Glutamatergic neuron (in vitro differentiated cells): ENCODE data around the gene ASB10. TPM values are rescaled to one million over a fixed set of nuclear protein-coding genes. Genes with fewer than 3 reads are reported as not detected.

Source experiments
- DNase-seq: peaks from one replicate; pipeline ENCODE4 v3.0.0; 2022
- H3K27ac Mint-ChIP-seq: one replicate; pipeline ENCODE4 v1.8.0; 2020; ENCODE audit warnings: mild to moderate bottlenecking, mixed read lengths, inconsistent platforms; ENCODE audit not compliant: unreplicated experiment
- H3K27me3 Mint-ChIP-seq: one replicate; pipeline ENCODE4 v1.8.0; 2020; ENCODE audit warnings: mild to moderate bottlenecking, moderate library complexity, mixed read lengths, inconsistent platforms; ENCODE audit not compliant: unreplicated experiment
- H3K36me3 Mint-ChIP-seq: one replicate; pipeline ENCODE4 v1.8.0; 2020; ENCODE audit warnings: mild to moderate bottlenecking, mixed read lengths, inconsistent platforms; ENCODE audit not compliant: unreplicated experiment
- H3K4me1 Mint-ChIP-seq: one replicate; pipeline ENCODE4 v1.8.0; 2020; ENCODE audit warnings: mild to moderate bottlenecking, low read depth, mixed read lengths, inconsistent platforms; ENCODE audit not compliant: unreplicated experiment
- H3K4me3 Mint-ChIP-seq: one replicate; pipeline ENCODE4 v1.8.0; 2020; ENCODE audit warnings: mild to moderate bottlenecking, mixed read lengths, inconsistent platforms; ENCODE audit not compliant: unreplicated experiment
- H3K9me3 Mint-ChIP-seq: one replicate; pipeline ENCODE4 v1.8.0; 2020; ENCODE audit warnings: mild to moderate bottlenecking, moderate library complexity, mixed read lengths, inconsistent platforms; ENCODE audit not compliant: unreplicated experiment
- CTCF ChIP-seq: fragments of 200-600 bp; sonication (generic); IDR thresholded peaks from one replicate; pipeline ENCODE4 v1.5.0; 2021; ENCODE audit not compliant: partially characterized antibody, unreplicated experiment
- total RNA-seq: library from RNA; stranded (reverse); fragmentation: NEBNext Ultra II Directional; extraction: Animal tissue kit (Norgen Biotek cat#: 25700); gene quantifications from one replicate; pipeline ENCODE4 v1.2.1, GENCODE V29; 2021; ENCODE audit not compliant: unreplicated experiment

ASB10 gene
- total RNA-seq, 1 donor from 2014 or later = not detected

- Mint-ChIP-seq H3K36me3 (no peaks in the 10 kb centered on the region), H3K4me1 (peaks cover 14% of the 10 kb centered on the region), H3K4me3 (peak overlapping the region; percentile 61), H3K27me3 (peaks cover 10% of the 10 kb centered on the region), H3K27ac (peak overlapping the region; percentile 64), H3K9me3 (peaks cover 7% of the 10 kb centered on the region)
- no peak for DNase-seq
- TF ChIP-seq CTCF = no peak
These were observed 7.7 kb downstream of the ASB10 start for GRCh38 chr7:151179287-151179860.

DNA sequence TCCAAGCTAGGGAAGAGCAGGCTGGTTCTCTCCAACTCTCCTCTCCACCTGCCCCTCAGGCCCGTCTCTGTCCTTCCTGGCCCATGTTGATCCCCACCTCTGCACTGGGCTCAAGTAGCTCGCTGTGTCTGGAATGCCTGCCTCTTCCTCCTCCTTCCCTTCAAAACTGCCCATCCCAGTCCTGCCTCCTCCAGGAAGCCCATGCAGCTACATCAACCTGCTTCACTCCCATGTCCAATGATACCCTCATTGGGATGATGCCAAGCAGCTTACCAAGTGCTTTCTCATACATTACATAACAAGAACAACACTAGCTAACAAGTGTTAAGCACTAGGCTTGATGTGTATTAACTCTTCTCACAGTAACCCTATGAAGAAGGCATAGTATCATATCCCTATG is 8.2 kb downstream of the ASB10 start:
- TF ChIP-seq CTCF = no peak
- no peak for DNase-seq

DNA sequence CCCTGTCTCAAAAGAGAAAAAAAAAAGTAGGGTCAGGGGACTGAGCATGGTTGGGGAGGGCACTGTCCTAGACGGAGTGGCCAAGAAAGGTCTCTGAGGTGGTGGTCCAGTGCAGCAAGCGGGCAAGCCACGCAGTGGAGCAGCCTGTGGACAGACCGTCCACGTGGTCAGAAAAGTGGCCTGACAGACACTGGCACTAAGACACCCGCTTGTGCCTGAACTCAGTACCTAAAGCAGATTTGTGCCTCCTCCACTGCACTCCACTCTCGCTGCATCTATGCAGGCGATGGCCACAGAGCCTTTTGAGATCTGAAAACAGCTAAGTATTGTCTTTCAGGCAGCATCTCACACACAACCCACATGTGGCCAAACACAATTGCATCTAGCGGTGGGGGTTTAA is 8.8 kb downstream of the ASB10 start:
- H3K27me3 Mint-ChIP-seq = peaks cover 12% of the 10 kb centered on the region
- TF ChIP-seq CTCF = no peak
- H3K4me3 Mint-ChIP-seq = no peak overlapping the region
- H3K36me3 Mint-ChIP-seq = peaks cover 4% of the 10 kb centered on the region
- peaks cover 14% of the 10 kb centered on the region for H3K4me1 Mint-ChIP-seq
- DNase-seq = no peak
- H3K9me3 Mint-ChIP-seq = peaks cover 6% of the 10 kb centered on the region
- H3K27ac Mint-ChIP-seq = no peak overlapping the region

More for the DNA sequence above, 8.2 kb downstream of the ASB10 start:
- H3K27me3 Mint-ChIP-seq = peaks cover 10% of the 10 kb centered on the region
- H3K27ac Mint-ChIP-seq = no peak overlapping the region
- H3K9me3 Mint-ChIP-seq = peaks cover 6% of the 10 kb centered on the region
- peaks cover 14% of the 10 kb centered on the region for H3K4me1 Mint-ChIP-seq
- H3K36me3 Mint-ChIP-seq = no peaks in the 10 kb centered on the region
- peak overlapping the region; percentile 61 for H3K4me3 Mint-ChIP-seq

GRCh38 chr7:151177310-151177709 is 9.7 kb downstream of the ASB10 start:
- peaks cover 18% of the 10 kb centered on the region for H3K27me3 Mint-ChIP-seq
- no peak for TF ChIP-seq CTCF
- peaks cover 9% of the 10 kb centered on the region for H3K9me3 Mint-ChIP-seq
- no peak for DNase-seq
- peaks cover 10% of the 10 kb centered on the region for H3K36me3 Mint-ChIP-seq
- peaks cover 15% of the 10 kb centered on the region for H3K4me1 Mint-ChIP-seq
- no peak overlapping the region for H3K4me3 Mint-ChIP-seq
- no peak overlapping the region for H3K27ac Mint-ChIP-seq

- Mint-ChIP-seq H3K27me3 (peaks cover 18% of the 10 kb centered on the region), H3K4me3 (no peak overlapping the region), H3K4me1 (peaks cover 15% of the 10 kb centered on the region), H3K9me3 (peaks cover 12% of the 10 kb centered on the region), H3K27ac (no peak overlapping the region), H3K36me3 (peaks cover 10% of the 10 kb centered on the region)
- no peak for TF ChIP-seq CTCF
- no peak for DNase-seq
These were observed 10.6 kb downstream of the ASB10 start for GRCh38 chr7:151176401-151176800.
